PC-3 (cell line): ENCODE data around the gene NEDD4L. TPM values are rescaled to one million over a fixed set of nuclear protein-coding genes. Genes with fewer than 3 reads are reported as not detected.

Experiments used
- ATAC-seq: fragments of 200-7000 bp; cut with Tn5 transposase; 2 replicates; pipeline ENCODE4 v1.9.1; 2020; ENCODE audit warnings: mild to moderate bottlenecking, moderate library complexity
- BruUV-seq: library from RNA; stranded (reverse); fragments of 400-500 nt; replicated peaks from 2 replicates; lab custom pipeline; 2021; lab: Mats Ljungman, UMichigan
- CTCF ChIA-PET: fragments of 300-600 bp; sonication (Branson Sonifier 250); formaldehyde crosslinking; loops from one replicate; lab custom pipeline; 2022; ENCODE audit warnings: antibody characterized with exemption; lab: Charles Lee
- POLR2A ChIA-PET: fragments of 300-600 bp; sonication (Branson Sonifier 250); formaldehyde crosslinking; loops from one replicate; lab custom pipeline; 2022; ENCODE audit warnings: antibody characterized with exemption; ENCODE audit not compliant: unreplicated experiment; lab: Charles Lee
- DNase-seq: peaks from one replicate; pipeline ENCODE4 v3.0.0-alpha.2; 2015
- H2AFZ ChIP-seq: fragments of 300-600 bp; sonication (generic); 2 replicates; pipeline ENCODE4 v1.6.0; 2016; ENCODE audit warnings: antibody characterized with exemption, low read length
- H3F3A ChIP-seq: fragments of 300-600 bp; sonication (generic); one replicate; pipeline ENCODE4 v1.6.0; 2017; ENCODE audit warnings: antibody characterized with exemption, low read length, control low read depth, mild to moderate bottlenecking; ENCODE audit not compliant: unreplicated experiment
- H3K27ac ChIP-seq: fragments of 300-600 bp; sonication (generic); 2 replicates; pipeline ENCODE4 v1.5.1; 2016; ENCODE audit warnings: mild to moderate bottlenecking, low read length
- H3K27me3 ChIP-seq: fragments of 300-600 bp; sonication (generic); 2 replicates; pipeline ENCODE4 v1.6.1; 2016; ENCODE audit warnings: low read length, mixed read lengths
- H3K36me3 ChIP-seq: fragments of 300-600 bp; sonication (generic); 2 replicates; pipeline ENCODE4 v1.6.1; 2016; ENCODE audit warnings: low read depth, mixed run types, low read length, mixed read lengths
- H3K4me1 ChIP-seq: fragments of 300-600 bp; sonication (generic); 2 replicates; pipeline ENCODE4 v1.5.1; 2016; ENCODE audit warnings: low read length; ENCODE audit not compliant: insufficient read depth
- H3K4me2 ChIP-seq: fragments of 300-600 bp; sonication (generic); 2 replicates; pipeline ENCODE4 v1.6.0; 2016; ENCODE audit warnings: low read length
- H3K4me3 ChIP-seq: fragments of 300-600 bp; sonication (generic); 2 replicates; pipeline ENCODE4 v1.5.1; 2016; ENCODE audit warnings: mild to moderate bottlenecking, low read length, mixed read lengths
- H3K79me2 ChIP-seq: fragments of 300-600 bp; sonication (generic); 2 replicates; pipeline ENCODE4 v1.6.1; 2017; ENCODE audit warnings: low read length, mixed read lengths
- H3K9ac ChIP-seq: fragments of 300-600 bp; sonication (generic); 2 replicates; pipeline ENCODE4 v1.6.0; 2016; ENCODE audit warnings: mild to moderate bottlenecking, low read length
- H3K9me2 ChIP-seq: fragments of 300-600 bp; sonication (generic); replicated peaks from 2 replicates; pipeline ENCODE4 v1.6.1; 2016; ENCODE audit warnings: mixed run types, low read length, mixed read lengths
- H3K9me3 ChIP-seq: fragments of 300-600 bp; sonication (generic); 2 replicates; pipeline ENCODE4 v1.6.1; 2016; ENCODE audit warnings: low read length, mixed read lengths
- H4K20me1 ChIP-seq: fragments of 300-600 bp; sonication (generic); 2 replicates; pipeline ENCODE4 v1.6.1; 2016; ENCODE audit warnings: low read length, mixed read lengths
- CTCF ChIP-seq: fragments of 300-600 bp; sonication (generic); conservative IDR thresholded peaks from 2 replicates; pipeline ENCODE4 v1.5.1; 2017; ENCODE audit warnings: antibody characterized with exemption, low read depth, mild to moderate bottlenecking, low read length
- EZH2 ChIP-seq: fragments of 300-600 bp; sonication (generic); IDR thresholded peaks from one replicate; pipeline ENCODE4 v1.6.1; 2017; ENCODE audit warnings: antibody characterized with exemption, mild to moderate bottlenecking, low read length; ENCODE audit not compliant: unreplicated experiment
- EZH2phosphoT487 ChIP-seq: fragments of 300-600 bp; sonication (generic); IDR thresholded peaks from 2 replicates; pipeline ENCODE4 v1.6.1; 2018; ENCODE audit warnings: mild to moderate bottlenecking, antibody characterized with exemption, low read length, borderline replicate concordance
- intact Hi-C: fragments of 100-400 bp; cut with micrococcal nuclease; formaldehyde crosslinking; loops from 2 replicates; pipeline ENCODE4 v1.9.0; 2023
- total RNA-seq: library from RNA; depleted of rRNA; stranded (reverse); fragments of >200 nt; gene quantifications from 2 replicates; pipeline ENCODE4 v1.2.3, GENCODE V29; 2014

NEDD4L gene
- total RNA-seq, 1 experiment from 2014 or later: 105 TPM

GRCh38 chr18:58276789-58277739, 233.0 kb downstream of the NEDD4L start:
- Histone ChIP-seq H3K9me3 (no peaks in the 10 kb centered on the region), H3K4me2 (no peak overlapping the region), H3K4me3 (no peak overlapping the region), H2AFZ (no peak overlapping the region), H3F3A (no peaks in the 10 kb centered on the region), H3K27me3 (no peaks in the 10 kb centered on the region), H3K4me1 (0 out of 2 replicates have a peak, but pooled peaks cover 3% of the 10 kb centered on the region), H3K9ac (no peak overlapping the region), H3K79me2 (peaks cover 84% of the 10 kb centered on the region), H3K36me3 (peaks cover 7% of the 10 kb centered on the region; the same call in 1 of the 2 replicates), H3K27ac (no peak overlapping the region), H3K9me2 (no peaks in the 10 kb centered on the region), H4K20me1 (no peaks in the 10 kb centered on the region)
- POLR2A ChIA-PET: no interaction called here
- intact Hi-C loops: no loop called here
- no peak for DNase-seq
- no peak for ATAC-seq
- no peak for TF ChIP-seq EZH2
- no peak for TF ChIP-seq CTCF
- TF ChIP-seq EZH2phosphoT487: no peak
- CTCF ChIA-PET: no interaction called here
- no TSS peak for BruUV-seq

- Histone ChIP-seq H3K4me2 (no peak overlapping the region), H3K36me3 (no peaks in the 10 kb centered on the region), H3K27ac (no peak overlapping the region), H3K4me3 (no peak overlapping the region), H4K20me1 (no peaks in the 10 kb centered on the region; the same call in 1 of the 2 replicates), H3F3A (no peaks in the 10 kb centered on the region), H3K4me1 (no peaks in the 10 kb centered on the region), H3K9ac (no peak overlapping the region), H2AFZ (no peak overlapping the region), H3K9me2 (no peaks in the 10 kb centered on the region), H3K79me2 (peaks cover 76% of the 10 kb centered on the region), H3K27me3 (no peaks in the 10 kb centered on the region), H3K9me3 (no peaks in the 10 kb centered on the region)
- TF ChIP-seq CTCF (no peak), EZH2 (no peak), EZH2phosphoT487 (no peak)
- POLR2A ChIA-PET: no interaction called here
- DNase-seq (no peak), ATAC-seq (no peak)
- BruUV-seq: no TSS peak
- intact Hi-C loops: no loop called here
- CTCF ChIA-PET: no interaction called here
These were observed 235.6 kb downstream of the NEDD4L start for GRCh38 chr18:58279504-58280175.
